Measurements from ENCODE around the gene ICOS. TPM values are rescaled to one million over a fixed set of nuclear protein-coding genes. Genes with fewer than 3 reads are reported as not detected.
"Not testable (repeated sequence)": the region's sequence is repeated elsewhere in the genome, so short reads cannot be mapped to it uniquely, and the experiment has no call there.

The ICOS gene
- total RNA-seq, 1 experiment from 2014 or later: not detected

DNA sequence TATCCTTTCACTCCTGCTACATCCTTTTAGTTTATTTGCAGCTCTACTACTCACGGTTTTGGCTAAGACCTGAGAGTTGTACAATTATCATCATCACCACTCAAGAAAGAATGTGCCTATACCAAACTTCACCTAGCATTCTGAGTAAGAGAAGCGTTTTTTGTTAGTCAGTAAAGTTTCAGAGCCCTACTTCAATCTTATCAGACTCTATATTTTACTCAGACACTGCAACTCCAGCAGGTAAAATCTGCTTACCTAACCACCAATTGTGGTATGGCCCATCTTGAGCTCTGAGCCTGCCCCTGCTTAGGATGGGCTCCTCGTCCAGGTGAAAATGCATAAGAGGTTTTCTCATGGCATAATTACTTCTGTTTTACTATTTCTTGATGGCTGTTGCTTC lies 37.1 kb downstream of the ICOS start:
- no peak for DNase-seq (ENCODE audit: low read depth)

DNA sequence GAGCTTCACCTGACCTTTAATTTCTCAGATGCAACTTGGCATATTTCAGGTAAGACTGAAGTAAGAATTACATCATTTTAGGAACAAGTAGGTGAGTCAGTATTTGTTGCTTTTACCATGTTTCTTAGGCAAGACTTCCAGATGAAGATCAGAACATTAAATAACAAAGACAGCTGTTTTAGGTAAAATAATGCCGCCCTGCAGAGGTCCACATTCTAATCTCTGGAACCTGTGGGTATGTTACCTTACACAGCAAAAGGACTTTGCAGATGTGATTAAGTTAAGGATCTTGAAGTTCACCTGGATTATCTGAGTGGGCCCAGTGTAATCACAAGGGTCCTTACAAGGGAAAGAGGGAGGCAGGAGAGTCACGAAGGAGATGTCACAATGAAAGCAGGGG lies 39.3 kb downstream of the ICOS start:
- no peak for DNase-seq (ENCODE audit: low read depth)

DNA sequence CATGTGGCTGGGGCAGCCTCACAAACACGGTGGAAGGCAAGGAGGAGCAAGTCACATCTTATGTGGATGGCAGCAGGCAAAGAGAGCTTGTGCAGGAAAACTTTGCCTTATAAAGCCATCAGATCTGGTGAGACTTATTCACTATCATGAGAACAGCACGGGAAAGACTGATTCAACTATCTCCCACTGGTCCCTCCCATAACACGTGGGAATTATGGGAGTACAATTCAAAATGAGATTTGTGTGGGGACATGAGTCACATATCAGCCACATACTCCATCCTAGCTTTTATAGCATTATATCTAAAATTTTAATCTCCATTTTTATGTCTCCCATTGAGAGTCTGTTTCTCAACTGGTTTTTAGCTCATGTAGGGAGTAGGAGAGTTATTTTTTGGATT lies 45.7 kb downstream of the ICOS start:
- DNase-seq (ENCODE audit: low read depth): peak; percentile 8

DNA sequence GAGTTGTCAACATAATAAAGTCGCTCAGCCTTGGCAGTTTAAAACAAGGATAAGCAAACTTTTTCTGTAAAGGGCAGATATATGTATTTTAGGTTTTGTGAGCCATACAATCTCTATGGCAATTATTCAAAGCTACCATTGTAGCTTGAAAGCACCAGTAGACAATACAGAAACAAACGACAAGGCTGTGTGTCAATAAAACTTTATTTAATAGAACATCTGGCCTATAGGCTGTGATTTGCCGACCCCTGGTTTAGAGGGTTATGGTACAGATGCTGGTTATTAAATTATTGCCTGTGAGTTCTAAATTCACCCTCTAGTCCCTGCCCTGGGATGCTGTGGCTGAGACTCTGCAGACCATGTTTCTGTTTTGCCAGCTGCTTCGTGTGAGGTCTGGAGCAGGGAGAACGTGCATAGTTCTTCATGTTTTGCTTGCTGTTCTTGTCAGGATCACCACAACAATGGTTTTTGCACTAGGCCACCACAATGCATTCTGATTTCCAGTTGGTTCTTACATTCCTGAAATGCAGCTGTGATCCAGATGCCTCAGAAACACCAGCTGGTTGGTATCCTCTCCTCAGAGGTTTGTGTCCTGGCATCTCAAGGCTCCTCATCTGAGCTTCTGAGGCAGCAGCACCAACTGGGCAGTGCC lies 46.6 kb downstream of the ICOS start:
- DNase-seq (ENCODE audit: low read depth): peak; percentile 26

DNA sequence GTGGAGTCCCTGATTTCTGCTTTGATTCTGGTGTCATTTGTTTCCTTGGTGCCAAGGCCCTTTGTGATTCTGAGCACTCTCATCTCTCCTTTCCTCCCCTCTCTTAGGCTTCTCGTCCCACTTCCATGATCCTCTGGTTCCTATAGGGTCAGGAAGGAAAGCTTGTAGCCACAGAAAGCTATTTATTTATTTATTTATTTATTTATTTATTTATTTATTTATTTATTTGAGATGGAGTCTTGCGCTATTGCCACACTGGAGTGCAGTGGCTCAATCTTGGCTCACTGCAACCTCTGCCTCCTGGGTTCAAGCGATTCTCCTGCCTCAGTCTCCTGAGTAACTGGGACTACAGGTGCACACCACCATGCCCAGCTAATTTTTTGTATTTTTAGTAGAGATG lies 49.4 kb downstream of the ICOS start:
- not testable (repeated sequence) for DNase-seq (ENCODE audit: low read depth)

DNA sequence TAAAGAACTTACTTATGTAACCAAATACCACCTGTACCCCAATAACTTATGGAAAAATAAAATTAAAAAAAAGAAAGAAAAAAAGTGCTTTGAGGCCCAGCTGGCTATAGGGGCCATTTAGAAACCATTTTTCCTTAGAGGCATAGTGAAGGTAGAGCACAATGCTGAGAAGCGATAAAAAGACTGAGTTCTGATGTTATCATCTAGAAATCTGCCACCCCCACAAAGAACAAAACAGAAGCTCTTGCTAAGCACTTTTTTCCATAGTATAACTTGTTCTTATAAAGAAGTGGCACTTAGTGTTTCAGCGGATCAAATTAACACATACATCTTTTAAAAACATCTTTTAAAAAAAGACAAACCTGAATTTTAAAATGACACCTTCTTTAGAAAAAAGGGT lies 51.4 kb downstream of the ICOS start:
- DNase-seq (ENCODE audit: low read depth): no peak

DNA sequence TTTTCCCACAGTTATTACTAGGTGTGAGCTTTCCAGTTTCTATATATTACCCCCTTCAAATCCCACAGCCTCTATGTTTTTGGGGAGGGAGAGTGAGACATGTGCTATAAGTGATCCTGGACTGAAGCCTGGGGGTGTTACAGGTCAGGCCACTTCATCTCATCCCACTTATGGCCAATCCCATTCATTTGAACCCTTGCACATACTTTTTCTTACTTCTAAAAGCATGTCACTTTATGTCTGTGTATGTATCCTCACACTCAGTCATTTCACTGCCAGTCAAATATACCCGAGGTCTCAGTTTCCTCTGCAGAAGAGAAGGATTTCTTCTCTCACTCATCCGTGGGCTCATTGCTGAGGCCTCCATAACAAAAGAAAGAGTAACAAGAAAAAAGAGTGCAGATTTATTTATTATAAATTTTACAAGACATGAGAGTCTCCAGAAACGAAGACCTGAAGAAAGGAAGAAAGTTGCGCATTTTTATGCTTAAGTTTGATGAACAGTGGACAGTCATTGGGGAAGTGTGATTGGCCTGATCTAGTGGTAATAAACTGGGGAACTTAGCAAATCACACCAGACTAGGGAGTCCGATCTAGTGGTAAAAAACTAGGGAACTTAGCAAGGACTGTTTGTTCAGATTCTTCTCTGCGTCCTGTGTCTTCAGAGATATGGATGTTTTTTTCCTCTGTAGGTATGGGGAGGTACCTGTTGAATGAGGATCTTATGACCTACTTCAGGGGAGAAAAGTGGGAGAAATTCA lies 52.1 kb downstream of the ICOS start:
- no peak for DNase-seq (ENCODE audit: low read depth)

DNA sequence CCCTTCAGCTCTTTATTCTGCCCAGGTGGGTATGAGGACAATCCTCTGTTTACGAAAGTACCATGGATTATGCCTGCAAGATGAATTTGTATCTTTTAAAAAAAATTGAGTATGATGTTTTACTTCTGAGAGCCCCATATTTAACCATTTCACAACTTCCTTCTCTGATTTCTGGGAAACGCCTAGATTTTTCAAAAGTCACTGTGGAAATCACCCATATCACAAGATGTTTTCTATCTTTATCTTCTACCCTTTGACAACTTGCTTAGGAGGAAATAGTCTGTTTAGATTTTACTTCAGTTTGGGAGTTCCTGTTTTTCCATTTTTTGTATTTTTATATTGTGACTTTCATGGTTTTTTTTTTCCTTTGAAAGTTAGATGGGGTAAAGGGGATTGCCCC lies 53.0 kb downstream of the ICOS start:
- no peak for DNase-seq (ENCODE audit: low read depth)

DNA sequence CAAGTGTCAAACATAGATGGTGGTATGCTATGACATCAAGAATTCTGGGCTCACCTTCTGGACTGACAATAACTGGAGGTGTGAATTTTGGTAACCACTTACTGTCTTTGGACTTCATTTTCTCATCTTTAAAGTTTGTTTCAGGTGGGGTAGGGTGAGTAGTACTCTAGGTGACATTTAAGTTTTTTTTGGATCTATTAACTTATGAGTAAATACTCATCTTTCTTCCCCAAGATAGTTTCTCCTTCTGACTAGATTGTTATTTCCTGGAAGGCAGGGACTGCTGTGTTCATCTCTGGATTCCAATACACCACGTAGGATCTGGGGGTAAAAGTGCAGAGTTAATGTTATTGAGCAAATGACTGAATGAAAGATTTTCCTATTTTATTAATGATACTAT lies 55.9 kb downstream of the ICOS start:
- no peak for DNase-seq (ENCODE audit: low read depth)

DNA sequence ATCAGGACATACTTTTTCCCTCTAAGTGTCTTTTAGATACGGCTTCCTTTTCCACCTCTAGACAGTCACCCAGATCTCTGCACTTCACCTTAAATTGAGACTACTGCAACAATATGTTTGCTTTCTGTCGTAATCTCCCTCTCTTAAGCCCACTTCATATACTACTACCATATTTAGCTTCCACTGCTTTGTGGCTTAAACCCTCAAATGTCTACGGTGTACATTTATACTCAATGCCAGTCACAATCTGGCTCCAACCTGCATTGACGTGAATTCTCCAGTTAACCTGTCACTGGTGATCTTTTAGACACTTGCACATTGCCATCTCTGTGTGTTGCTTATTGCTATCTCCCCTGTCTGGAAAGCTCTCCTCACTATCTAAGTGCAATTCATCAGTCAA lies 56.4 kb downstream of the ICOS start:
- DNase-seq (ENCODE audit: low read depth): no peak

DNA sequence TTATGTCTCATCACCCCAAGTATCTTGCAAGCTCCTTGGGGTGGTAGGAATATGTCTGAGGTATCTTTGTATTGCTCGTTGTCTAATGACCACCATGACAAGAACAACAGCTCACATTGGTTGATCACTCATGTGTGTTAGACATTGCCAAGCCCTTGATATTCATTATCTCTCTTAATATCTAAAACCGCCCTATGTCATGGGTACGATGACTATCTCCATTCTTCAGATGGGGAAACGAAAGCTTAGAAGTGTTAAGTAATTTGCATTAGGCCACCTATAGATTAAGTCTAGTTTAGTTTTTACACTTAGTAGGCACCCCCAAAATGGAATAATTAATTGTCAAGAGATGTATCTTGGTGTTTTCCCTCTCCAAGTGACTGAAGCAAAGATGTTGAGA lies 57.0 kb downstream of the ICOS start:
- no peak for DNase-seq (ENCODE audit: low read depth)

DNA sequence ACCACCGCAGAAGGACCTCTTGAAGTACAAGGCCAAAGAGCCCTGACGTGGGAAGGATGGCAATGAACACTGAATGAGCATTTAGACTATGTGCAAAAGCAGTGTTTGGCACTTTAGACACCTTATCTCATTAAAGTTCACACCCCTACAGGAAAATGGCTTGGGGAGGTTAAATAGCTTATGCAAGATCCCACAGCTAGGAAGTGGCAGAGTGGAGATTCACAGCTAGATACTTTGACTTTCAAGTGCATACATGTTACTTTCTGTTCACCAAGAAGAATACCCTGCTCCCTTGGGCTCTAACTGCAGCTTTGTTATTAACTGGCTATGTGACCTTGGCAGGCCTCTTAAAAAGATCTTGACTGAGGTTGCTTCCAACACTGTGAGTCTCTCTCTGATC lies 58.2 kb downstream of the ICOS start:
- DNase-seq (ENCODE audit: low read depth): no peak

DNA sequence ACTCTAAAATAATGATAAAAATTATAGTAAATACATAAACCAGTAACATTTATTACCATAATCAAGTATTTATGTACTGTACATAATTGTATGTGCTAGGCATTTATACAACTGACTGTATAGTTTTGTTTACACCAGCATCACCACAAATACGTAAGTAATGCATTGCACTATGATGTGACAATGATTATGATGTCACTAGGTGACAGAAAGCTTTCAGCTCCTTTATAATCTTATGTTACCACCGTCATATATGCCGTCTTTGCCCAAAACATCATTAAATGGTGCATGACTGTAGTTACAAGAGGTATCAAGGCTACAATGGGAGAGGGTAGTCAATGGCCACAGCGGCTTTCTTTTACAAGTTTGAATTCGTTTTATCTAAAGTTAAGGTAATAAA lies 60.1 kb downstream of the ICOS start:
- DNase-seq (ENCODE audit: low read depth): no peak

DNA sequence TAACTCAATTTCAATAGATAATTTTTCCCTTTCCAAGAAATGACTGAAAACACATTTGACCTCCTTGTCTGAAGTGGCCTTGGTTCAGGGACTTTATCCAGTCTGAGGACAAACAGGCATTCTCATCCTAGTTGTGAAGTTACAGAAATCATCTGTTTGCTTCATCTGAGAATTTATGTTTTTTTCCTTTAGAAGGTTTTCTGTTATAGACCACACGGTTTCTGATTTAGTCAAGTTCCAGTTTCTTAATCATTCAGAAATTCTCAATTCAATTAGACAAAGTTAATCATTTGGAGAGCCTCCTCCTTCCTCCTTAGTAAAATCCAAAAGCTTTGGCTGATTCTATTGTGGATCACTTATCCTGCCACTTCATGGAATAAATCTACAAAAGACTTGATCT lies 60.9 kb downstream of the ICOS start:
- no peak for DNase-seq (ENCODE audit: low read depth)

DNA sequence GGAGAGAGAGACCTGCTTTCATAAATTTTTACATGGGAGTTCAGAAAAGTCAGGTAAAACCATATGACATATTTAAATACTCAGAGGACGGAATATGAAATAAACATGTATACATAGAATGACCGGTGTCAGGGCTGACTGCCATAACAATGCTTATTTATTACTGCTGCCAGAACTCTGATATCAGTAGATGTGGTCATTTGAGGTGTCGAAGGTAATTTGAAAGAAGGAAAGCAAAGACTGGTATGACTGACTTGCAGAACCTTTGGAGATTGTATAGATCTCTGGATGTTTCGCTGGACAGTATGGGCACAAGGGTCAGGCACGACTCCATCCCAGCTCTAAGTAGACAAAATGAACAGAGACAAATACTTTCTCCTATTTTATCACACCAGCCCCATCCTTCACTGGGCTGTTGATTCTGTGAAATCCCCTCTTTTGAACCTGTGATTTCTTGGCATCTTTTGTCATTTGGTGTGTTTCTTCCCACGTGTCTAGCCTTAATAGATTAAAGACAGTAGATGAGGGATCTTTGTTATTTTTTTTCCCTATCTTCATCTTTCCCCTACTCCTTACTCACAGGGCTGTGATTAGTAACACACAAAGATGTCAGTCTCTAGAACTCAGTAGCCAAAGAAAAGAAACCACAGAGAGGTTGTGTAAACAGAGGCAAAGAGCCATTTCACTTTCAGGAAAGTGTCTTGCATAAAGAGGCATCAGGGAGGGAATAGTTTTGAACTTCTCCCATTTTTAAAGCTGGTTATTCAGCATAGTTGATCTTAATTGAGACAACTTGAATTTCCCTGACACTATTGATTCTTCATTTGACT lies 61.6 kb downstream of the ICOS start:
- peak; percentile 2 for DNase-seq (ENCODE audit: low read depth)

DNA sequence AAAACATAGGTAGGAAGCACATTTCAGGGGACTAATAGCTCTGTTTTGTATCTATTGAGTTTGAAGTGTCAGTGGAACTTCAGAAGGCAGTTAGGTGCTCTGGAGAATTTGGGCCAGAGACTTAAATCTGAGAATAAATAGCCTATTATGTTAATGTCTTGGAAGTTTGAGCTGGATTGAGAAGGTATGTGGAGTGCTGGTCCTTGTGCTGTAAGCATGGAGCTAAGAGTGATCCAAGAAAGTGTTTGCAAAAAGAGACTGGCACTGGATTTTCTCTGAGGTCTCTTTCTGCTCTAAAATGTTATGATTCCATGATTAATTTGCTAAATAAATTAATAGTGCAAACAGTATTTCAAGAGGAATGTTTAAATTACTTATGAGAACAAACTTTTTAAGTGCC lies 63.3 kb downstream of the ICOS start:
- DNase-seq (ENCODE audit: low read depth): no peak

DNA sequence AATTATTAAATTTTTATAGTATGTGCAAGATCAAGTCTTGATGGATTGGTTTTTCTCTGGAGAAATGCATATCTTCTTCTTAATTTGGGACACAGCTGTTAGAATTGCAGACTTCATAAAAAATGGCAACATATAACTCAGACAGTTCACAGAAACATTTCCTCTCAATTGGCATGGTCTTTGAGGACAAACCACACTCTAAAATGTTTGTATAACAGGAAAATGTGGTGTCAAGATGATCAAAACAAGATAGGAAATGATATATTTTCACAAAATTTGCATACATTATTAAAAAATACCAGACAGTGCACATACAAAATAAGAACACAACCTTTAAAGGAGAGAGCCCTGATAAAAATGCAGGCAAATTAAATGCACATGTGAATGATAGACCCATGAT lies 63.9 kb downstream of the ICOS start:
- no peak for DNase-seq (ENCODE audit: low read depth)

DNA sequence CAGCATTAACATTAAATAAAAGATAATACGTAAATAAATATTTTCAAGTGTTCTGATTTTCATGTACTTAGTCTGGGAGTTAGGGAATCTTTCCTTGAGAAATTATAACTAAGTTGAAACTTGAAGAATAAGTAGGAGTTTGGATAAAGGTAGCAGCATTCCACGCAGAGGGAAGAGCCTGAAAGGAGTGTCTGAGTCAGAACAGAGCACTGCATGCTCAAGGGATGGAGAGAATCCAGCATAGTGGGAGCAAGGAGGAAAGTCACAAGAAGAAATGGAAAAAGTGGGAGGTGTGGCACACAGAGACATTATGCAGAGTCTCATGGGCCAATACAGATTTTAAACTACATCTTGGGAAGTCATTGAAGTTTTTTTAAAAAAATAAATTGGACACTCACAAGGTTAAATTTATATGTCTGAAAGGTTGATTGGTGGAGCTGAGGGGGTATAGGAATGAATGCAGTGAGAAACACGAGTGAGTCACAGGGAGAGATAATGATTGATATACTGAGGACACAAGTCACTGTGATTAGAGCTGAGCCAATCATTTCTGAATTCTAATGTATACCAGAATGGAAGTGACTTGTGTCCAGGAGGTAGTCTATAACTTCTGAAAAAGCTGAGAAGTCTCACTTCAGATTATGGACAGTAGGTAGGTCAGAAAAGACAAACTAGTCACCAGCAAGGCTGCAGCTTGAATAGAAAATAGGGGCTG lies 66.9 kb downstream of the ICOS start:
- no peak for DNase-seq (ENCODE audit: low read depth)

DNA sequence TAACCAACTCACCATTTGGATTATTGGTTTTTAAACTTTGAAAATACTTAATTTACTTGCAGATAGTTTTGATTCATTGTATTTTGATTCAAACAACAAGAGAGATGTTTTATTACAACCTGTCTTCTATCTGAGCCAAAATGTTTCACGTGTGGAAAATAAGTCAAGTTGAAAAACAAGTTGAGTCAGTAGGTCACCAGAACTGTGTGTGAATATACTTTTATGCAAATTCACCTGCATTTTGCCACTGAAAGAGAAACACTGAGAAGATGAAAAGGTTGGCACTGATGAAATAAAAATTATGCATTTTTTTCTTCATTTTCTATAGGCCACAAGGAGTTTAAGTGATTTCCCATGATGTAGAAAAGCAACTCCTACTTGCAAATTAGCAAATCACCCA lies 68.3 kb downstream of the ICOS start:
- no peak for DNase-seq (ENCODE audit: low read depth)

DNA sequence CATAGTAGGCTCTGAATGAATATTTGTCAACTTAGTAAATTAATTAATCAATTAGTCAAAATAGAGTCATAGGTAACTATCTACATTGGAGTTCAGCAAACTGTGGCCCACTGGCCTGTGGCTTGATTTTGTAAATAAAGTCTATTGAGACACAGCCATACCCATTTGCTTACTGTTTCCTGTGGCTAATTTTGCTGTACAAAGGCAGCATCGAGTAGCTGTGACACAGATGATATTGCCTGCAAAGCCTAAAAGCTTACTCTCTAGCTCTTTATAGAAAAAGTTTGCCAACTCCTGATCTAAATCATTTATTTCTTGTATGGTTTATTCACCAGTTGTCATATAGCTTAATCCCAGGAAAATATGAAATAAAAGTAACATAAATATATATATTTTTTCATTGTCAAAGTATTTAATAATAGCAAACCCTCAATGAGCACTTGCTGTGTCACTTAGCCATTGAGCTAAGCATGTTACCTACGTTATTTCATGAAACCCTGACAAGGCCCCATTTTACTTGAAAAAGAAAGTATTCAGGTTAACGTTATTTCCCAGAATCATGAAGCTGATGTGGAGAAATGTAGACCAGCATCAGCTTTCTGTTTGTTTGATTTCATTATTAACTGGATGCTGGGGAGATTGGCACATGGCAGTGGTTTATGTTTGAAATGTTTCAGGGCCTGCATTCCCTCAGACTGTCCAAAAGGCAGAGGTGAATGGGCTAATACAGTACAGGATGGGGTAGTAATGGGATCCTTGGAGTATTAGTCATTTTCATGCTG lies 69.6 kb downstream of the ICOS start:
- no peak for DNase-seq (ENCODE audit: low read depth)

DNA sequence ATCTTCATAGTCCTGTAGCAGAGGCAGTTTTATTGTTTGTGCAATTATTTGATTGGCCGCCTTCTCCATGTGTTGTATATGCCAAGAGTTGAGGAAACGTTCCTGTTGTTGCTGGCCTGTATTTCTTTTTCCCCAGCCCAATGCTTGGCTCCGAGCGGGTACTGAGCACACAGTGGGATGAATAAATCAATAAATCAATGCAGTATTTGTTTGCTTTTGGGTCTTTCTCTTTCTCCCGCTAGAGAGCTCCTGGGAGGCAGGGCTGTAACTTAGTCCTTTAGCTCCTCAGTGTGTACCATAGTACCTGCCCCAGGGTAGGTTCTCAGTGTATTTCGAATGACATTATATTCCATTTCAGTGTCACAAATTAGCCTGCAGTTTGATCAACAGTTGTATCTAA lies 71.8 kb downstream of the ICOS start:
- DNase-seq (ENCODE audit: low read depth): no peak

All from LHCN-M2 (cell line).